ENCODE data around the gene SSTR3.

- TF ChIP-seq CTCF (conservative IDR thresholded peaks at IDR 0.05; ENCODE audit: low read length) (no peak), EZH2phosphoT487 (IDR thresholded peaks at IDR 0.05; ENCODE audit: borderline replicate concordance, low read depth, low read length) (no peak)
These were observed 30.0 kb downstream of the SSTR3 start for GRCh38 chr22:37182101-37182948.

Data from OCI-LY7 (cell line).